Endothelial cell of hepatic sinusoid (primary cell): ENCODE results near the gene TFF2.

Experiments
- in situ Hi-C: cut with HindIII; loops from 2 replicates; pipeline ENCODE4 v1.10.0; 2017; ENCODE audit warnings: low sequenced_read_pairs

The TFF2 gene

DNA sequence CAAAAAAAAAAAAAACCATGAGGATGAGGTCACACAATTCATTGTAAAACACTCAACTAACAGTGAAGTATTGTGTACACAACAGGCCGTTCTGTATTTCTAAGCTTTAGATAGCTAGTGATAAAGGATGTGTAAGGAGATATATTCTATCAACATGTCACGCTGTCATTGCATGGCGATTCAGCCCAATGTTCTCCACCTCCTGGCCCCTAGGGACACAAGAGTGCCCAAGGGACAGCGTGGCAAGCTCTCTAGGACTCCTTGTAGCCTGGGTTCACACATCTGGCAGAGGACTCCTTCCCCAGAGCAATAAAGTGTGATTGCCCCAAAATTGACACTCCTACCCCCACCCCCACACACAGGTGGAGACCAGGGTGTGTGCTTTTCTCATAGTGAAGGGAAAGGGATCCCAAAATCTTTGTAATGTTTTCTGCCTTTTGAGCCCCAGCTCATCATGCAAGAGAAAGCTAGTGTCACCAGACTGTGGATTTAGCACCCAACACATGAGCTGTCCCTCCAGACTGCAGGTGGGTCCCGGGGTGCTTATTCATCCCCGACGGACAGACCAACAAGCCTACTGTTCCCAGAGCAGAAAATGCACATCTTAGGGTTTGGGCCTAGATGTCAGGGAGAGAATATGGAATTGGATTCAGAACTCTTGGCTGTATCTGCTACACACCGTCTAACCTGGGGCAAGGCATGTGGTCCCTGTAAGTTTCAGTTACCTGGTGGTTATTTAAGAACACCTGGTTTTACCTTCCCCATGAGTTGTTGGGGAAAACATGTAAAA is 33.6 kb upstream of the TFF2 start:
- in situ Hi-C loops, result no loop called here

DNA sequence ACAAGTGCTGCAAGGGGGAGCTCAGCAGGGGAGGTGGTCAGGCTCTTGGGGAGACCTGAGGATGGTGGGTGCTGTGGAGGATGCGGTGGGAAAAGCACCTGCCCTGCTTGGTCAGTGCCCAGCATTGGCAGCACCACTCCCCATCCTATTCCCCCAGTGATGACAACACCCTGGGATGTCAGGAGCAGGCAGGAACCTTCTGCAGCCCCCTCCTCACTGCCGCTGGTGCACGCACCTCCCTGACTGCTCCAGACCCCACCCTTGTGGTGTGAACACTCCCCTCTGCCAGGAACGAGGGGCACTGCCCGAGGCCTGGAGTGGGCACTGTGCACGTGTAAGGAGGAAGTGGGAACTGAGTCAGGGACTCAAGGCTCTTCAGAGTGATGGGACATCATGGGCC is 32.5 kb upstream of the TFF2 start:
- in situ Hi-C loops, result no loop called here

DNA sequence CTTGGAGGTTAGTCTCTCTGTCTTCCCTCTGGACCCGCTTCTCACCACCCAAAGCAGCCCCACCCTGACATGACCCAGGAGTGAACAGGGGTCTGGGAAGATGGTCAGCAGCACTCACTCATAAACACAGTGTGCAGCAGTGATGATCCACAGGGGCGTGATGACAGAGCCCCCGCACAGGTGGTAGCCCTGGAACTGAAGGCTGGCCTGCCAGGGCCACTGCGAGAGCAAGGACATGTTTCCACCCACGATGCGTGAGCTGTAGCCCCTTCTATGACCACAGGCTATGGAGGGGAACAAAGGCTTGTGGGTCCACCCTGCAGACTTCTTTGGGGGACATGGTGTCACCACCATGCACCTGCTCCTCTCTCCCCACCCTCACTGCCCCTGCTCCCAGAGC is 32.1 kb upstream of the TFF2 start:
- in situ Hi-C loops, result no loop called here

DNA sequence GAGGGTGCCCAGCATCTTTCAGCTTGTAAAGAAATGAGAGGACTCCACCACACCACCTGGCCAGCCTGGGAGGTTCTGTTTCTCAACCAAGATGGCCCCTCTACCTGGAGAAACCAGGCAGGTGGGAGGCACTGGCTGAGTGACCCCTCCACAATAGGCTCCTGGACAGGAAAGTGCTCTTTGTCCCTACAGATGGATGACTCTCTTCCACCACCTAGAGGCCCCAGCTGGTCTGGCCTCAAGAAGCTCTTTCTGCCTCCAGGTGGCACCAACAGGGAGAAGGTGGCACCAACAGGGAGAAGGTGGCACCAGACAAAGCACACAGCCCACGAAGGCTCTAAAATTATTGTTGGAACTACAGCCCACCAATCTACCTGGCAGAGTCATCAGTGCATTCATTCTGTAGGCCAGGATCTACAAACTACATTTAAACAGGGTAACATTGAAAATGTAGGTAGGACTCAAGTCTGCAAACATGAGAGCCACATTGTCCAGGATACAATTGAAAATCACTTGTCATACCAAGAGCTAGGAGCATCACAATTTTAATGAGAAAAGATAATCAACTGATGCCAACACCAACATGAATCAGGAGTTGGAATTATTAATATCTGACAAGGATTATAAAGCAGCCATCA is 30.7 kb upstream of the TFF2 start:
- in situ Hi-C loops, result no loop called here

DNA sequence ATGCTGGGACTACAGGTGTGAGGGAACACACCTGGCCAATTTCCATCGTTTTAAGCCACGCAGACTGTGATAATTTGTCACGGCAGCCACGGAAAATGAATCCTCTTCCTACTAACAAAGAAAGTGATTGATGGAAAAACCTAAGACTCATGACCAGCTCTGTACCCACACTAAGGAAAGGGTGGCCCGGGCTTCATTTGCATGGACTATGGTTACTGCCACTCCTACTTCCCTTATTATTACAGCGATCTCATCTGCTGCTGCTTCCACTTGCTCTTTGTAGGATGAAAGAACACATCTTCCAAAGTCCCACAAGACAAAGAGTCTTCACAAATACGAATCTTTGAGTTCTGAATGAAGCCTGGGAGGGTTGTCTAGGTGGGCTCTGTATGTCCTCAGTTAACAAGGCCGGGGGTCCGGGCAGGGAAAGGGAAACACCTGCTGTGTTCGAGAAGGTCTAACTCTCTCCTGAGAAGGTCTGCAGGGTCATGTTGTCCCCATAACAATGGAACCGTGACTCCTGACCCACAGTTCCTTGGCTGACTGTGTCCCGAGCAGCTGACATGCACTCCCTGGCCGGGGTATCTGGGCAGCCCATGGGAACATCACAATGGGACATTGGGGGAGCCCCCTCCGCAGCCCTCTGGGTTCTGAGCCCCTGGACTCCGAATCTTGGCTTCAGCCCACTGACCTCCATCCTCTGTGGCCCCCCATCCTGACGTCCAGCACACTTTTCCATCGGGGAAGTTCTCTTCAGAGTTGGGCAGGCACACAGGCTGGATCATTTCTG is 28.8 kb upstream of the TFF2 start:
- in situ Hi-C loops, result no loop called here

DNA sequence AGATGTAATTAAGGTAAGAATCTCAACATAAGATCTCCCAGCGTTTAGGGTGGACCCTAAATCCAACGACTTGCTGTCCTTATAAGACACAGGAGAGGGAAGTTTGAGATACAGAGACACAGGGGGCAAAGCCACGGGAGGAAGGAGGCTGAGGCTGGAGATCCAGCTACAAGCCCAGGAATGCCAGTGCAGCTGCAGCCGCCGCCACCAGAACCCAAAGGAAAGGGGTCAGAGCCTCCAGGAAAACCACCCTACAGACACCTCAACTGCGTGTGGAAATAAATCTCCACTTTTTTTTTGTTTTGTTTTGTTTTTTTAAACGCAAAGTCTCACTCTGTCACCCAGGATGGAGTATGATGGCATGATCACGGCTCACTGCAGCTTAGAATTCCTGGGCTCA is 27.6 kb upstream of the TFF2 start:
- in situ Hi-C loops, result no loop called here

DNA sequence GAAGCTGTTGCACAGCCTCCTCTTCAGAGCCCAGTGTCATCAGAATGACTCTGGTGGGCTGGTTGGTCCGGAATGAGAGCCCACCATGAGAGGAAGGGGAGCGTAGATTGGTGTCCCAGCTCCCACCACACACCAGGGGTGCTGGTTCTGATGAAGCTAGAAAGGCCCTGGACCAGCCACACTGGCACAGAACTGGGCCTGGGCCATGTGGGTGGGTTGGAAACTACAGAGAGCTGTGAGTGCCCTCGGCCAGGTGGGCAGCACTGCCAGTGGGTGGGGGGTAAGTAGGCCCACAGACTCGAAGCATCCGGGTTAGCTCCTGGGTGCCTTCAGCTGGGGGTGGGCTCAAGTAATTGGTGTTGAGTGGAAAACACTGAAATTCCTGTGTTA is 27.2 kb upstream of the TFF2 start:
- in situ Hi-C loops, result no loop called here

DNA sequence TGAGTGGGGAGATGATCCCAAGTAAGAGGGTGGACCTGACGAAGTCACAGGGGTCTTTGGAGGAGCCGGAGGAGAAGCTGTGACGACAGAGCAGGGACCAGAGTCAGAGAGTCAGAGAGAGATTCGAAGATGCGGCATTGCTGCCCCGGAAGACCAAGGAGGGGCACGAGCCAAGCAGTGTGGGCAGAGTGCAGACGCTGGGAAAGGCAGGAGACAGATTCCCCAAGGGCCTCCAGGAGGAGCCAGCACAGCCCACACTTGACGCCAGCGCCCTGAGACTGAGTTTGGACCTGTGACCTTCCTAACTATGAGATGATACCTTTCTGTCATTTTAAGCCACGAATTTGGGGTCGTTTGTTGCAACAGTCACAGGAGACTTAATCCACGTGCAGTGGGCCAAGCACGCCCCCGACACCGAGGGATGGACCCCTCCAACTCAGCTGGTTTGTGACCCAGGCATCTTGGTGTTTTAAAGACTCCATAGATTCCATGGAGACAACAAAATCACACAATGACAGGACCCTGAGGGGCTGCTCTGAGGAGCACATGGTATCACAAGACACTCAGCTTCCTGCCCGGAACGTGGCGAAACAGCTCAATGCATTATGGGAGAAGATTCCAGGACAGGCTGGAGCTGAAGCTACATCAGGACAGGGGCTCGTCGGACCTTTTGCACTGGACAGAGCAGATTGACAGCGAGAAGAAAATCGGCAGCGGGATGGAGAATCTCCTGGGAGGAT is 26.6 kb upstream of the TFF2 start:
- in situ Hi-C loops, result no loop called here

DNA sequence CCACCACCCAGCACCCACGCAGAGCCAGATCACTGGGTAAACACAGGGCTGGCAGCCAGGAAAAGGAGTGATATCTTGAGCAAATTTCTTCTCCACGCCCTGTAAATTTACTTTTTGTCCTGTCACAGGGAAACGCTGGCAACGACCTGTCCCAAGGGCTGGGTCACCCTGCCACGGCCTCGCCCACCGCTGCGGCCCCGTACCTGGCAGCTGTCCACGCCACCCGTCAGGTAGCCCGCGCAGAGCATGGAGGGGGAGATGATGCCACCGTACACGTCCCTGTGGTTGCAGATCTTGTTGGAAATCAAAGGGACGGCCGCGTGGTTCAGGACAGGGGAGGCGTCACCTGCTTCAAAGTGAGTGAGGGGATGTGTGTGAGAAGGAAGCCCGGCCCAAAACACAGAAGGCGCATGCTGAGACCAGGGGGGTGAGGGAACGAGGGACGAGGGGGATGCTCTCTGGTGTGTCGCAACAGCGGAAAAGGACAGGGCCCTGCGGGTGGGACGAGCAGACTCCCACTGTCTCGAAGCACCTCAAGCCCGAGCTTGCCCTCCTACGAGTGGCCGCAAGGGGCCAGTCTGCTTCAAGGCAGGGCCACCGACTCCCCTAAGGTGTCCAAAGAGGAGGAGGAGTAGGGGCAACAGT is 25.7 kb upstream of the TFF2 start:
- in situ Hi-C loops, result no loop called here

DNA sequence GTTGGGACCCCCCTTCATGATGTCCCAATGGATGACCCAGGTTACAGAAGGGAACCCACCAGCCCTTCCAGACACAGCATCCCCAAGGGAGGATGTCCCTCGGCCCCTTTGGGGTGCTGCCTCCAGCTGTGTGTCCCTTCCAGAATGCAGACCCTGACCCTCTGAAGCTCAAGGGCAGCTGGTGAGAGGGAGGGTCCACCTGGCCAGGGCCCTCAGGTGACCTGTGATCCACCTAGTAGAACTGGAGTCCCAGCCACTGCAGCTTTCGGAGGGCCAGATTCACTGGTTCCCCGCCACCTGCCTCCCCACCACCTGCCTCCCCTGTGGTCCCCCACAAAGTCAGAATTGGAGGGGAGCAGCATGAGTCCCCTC is 25.2 kb upstream of the TFF2 start:
- in situ Hi-C loops, result no loop called here

DNA sequence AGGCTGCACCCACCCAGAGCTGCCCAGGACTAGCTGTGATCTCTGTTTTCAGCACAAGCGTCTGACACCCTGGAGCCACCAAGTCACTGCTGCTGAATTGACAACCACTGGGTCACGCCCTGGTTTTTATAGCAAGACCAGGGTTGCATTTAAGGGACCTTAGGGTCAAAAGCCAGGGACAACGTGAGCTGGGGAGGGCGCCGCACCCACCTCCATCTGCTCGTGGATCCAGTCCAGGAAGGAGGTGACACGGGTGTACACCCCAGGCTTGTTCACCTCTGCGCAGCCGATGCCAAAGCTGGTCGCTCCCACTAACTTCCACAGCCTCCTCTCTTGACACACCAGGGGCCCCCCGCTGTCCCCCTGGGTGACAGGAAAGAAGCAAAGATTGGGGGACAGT is 24.7 kb upstream of the TFF2 start:
- in situ Hi-C loops, result no loop called here

DNA sequence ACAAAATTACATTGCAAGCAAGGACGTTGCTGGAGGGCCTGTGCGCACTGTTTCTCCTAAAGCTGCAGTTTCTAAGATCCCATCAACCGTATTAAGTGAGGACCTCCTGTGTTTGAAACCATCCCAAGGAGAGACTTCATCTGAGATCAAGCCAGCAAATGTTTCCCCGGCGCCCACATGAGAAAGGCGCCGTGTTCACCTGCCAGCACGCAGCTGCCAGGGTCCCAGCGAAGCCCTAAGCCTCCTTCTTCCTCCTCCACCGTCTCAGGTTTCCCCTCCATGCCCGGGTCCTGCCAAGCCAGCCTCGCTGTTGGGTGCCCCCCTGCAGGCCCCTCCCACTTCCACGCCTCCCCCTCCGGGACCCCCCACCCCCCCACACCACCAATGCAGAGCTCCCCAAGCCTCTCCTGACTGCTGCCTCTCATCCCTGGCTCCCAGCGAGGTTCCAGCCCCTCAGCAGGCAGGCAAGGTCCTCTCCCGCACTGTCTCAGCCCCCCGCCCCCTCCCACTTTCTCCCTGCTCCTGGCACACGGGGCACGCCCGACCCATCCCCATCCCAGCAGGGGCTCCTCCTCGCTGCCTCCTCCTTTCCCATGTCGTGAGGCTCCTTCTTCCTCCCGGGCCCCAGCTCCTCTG is 24.2 kb upstream of the TFF2 start:
- in situ Hi-C loops, result no loop called here

DNA sequence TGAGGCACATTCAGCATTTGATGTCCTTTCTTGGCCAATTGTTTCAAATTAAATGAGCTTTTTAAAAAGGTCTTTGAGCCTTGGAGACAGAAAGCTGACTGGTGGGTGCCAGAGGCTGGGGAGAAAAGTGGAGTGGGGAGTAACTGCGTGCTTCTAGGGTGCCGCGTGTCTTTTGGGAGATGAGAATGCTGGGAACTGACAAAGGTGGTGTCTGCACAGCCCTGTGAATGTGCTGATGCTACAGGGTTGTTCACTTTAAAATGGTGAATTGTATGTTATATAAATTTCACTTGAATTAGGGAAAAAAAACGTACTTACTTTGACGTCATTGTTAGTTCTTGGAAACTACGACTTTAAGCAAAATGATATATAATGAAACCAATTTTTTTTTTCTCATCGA is 23.7 kb upstream of the TFF2 start:
- in situ Hi-C loops, result no loop called here

DNA sequence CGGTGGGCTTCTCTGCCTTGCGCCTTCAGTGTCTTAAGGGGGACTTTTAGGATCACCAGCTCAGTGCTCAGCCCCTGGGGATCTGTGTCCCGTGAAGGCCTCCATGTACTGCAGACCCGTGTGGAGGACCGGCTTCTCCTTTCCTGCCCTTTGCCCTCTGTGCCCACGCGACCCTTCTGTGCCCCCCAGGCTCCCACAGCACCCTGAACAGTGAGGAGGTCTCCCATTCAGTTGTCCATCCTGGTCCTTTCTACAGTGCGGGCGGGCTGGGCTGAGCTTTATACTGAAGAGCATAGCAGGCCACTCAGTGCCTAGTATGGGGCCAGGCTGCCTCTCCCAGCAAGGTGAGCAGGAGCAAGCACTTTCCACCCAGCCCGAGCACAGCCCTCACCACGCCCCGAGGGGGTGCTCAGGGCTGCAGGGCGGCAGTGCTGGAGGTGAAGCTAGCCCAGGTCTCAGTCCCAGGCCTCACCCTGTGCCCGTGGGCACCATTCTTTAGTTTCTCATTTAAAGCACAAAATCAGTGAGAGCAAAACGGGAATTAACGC is 23.2 kb upstream of the TFF2 start:
- in situ Hi-C loops, result no loop called here

DNA sequence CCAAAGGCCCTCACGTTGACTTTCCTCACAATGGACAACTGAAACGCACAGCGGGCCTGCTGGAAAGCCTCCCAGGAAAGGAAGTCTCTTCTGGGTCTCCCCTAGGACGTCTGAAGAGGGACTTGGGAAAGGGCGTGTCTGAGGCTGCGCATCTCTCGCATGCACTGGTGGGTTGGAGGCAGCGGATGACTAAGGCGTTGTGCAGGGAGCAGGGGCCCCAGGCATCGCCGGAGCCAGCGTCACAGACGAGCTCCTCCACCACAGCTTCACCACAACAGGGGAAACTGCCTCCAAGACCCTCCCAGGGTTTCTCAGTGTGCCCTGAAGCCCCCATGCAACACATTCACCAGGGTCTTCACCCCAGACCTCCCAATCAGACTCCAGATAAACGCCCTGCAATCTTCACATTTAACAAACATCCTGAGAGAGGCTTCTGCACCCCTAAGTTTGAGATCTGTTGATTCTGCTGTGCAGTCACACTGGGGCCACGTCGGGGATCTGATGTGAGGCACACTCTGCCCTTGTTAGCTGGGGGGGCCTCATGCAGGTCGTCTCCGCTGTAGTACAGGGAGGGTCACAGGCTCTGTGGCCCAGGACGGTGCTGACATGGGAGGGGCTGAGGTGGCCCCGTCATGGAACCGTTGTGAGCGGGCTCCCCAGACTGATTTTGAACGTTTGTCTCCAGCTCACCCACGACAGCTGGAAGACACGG is 22.6 kb upstream of the TFF2 start:
- in situ Hi-C loops, result no loop called here

DNA sequence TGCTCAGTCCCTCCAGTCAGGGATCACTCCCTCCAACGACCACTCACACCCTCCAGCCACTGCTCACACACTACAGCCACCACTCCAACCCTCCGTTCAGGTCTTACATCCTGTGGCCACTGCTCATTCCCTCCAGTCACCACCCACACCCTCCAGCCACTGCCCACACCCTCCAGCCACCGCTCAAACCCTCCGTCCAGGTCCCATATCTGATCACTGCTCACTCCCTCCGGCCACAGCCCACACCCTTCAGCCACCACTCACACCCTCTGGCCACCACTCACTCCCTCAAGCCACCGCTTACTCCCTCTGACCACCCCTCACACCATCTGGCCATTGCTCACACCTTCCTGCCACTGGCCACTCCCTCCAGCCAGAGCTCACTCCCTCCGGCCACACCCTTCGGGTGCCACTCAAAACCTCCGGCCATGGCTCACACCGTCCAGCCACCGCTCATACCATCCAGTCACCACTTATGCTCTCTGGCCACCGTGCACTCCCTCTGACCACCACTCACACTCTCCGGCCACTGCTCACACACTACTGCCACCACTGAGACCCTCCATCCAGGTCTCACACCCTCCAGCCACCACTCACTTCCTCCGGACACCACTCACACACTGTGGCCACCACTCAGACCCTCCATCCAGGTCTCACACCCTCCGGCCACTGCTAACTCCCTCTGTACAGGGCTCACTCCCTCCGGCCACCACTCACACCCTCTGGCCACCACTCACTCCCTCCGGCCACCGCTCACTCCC is 20.3 kb upstream of the TFF2 start:
- in situ Hi-C loops, result no loop called here

DNA sequence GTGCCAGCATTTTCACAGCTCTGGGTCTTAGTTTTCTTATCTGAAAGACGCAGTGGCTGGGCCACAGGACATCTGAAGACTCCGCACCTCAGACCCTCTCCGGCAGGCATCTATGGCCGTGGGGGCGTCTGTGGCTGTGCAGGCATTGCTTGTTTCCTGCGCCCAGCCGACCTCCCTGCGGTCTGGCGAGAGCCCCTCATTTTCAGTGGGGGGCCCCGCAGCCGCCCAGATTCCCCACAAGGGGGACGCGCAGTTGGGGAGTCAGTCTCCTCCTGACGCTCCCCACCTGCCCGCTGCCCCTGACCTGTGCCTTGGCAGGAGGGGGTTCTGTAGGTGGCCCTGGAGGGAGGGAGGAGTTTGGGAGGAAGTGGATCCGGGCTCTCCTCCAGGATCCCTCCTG is 19.0 kb upstream of the TFF2 start:
- in situ Hi-C loops, result no loop called here

DNA sequence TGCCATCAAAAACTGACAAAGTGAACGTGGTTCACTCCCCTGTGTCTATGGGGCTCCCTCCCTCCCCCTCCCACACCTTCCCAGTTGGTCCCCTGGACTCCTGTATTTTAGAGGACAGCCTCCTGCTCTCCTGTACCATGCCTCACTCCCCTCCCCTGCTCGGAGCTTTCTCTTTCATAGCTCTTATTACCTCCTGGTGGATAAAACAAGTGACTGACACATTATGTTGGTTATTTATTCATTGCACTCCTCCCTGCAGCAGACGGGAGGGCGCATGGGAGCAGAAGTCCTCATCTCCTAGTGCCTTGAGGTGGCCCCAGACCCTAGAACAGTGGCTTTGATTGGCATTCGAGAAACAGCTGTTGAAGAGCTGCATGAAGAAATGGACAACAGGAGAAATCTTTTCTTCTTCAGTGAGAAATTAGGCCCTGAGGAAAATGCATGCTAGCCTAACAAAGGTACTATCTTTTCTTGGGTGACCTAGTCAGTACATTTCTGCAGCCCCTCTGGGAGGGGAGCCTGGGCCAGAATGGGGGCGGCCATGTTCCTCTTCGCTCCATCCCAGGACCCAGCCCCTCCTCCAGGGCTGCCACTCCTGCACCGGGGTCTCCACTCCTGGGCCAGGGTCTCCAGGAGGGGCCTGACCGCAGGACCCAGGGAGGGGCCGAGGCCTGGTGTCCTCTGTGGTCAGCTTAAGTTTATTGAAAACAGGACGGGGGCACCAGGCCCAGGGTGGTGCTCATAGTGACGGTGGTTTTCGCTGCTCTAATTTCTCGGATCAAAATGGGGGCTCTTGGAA is 16.8 kb upstream of the TFF2 start:
- in situ Hi-C loops, result no loop called here
